AG04449 (cell line): ENCODE data around the gene KRTAP10-1.
"Not testable (repeated sequence)": the region's sequence is repeated elsewhere in the genome, so short reads cannot be mapped to it uniquely, and the experiment has no call there.

Experiments used
- CTCF ChIA-PET: fragments of 350-600 bp; formaldehyde crosslinking; extraction: SDS; loops from one replicate; lab custom pipeline; 2021; ENCODE audit warnings: antibody characterized with exemption; lab: Yijun Ruan, JAX
- POLR2A ChIA-PET: fragments of 400-600, 350-600 bp; formaldehyde crosslinking; extraction: SDS; loops from one replicate; lab custom pipeline; 2020; ENCODE audit warnings: antibody characterized with exemption, inconsistent platforms; lab: Yijun Ruan, JAX
- DNase-seq: peaks from one replicate; pipeline ENCODE4 v3.0.0-alpha.2; 2010; ENCODE audit warnings: low read depth, low spot score
- H3K4me3 ChIP-seq: 2 replicates; pipeline ENCODE4 v1.5.1; 2011; ENCODE audit warnings: low read depth, mild to moderate bottlenecking, control low read depth, low read length
- CTCF ChIP-seq: IDR thresholded peaks from one replicate; pipeline ENCODE4 v1.5.1; 2011; ENCODE audit warnings: mild to moderate bottlenecking, moderate library complexity, low read length, control low read depth, inconsistent platforms; ENCODE audit not compliant: insufficient read depth; ENCODE audit errors: missing control alignments

The KRTAP10-1 gene

GRCh38 chr21:44575307-44576024 is 35.5 kb upstream of the KRTAP10-1 start:
- CTCF ChIA-PET: no interaction called here
- no peak overlapping the region for H3K4me3 ChIP-seq
- POLR2A ChIA-PET: no interaction called here
- no peak for DNase-seq
- TF ChIP-seq CTCF: no peak

GRCh38 chr21:44574457-44575306 is 34.7 kb upstream of the KRTAP10-1 start:
- no peak for DNase-seq
- no peak for TF ChIP-seq CTCF
- CTCF ChIA-PET: no interaction called here

GRCh38 chr21:44573630-44574456 is 33.8 kb upstream of the KRTAP10-1 start, which contains the start of gene KRTAP10-4:
Gene KRTAP10-4, plus strand, starts transcription at chr21:44573729. Its CDS starts 30 bp downstream, at chr21:44573759.
- DNase-seq, CTCF ChIA-PET: not testable (repeated sequence)

More at GRCh38 chr21:44574457-44575306, 34.7 kb upstream of the KRTAP10-1 start:
- no peak overlapping the region for H3K4me3 ChIP-seq
- POLR2A ChIA-PET: no interaction called here

GRCh38 chr21:44572959-44573583 is 33.1 kb upstream of the KRTAP10-1 start:
- ChIA-PET POLR2A (interaction anchor here (0.7 kb wide), 1 partner anchor 19 kb away, joined by 3 read pairs; the partner anchor contains the start of gene KRTAP10-6), CTCF (no interaction called here)
- no peak for TF ChIP-seq CTCF
- no peak for DNase-seq
- H3K4me3 ChIP-seq: no peak overlapping the region

More at GRCh38 chr21:44573630-44574456, 33.8 kb upstream of the KRTAP10-1 start, which contains the start of gene KRTAP10-4:
- not testable (repeated sequence) for H3K4me3 ChIP-seq
- POLR2A ChIA-PET: interaction anchor here (0.7 kb wide), 1 partner anchor 19 kb away, joined by 3 read pairs; the partner anchor contains the start of gene KRTAP10-6

- ChIA-PET POLR2A (no interaction called here), CTCF (no interaction called here)
- H3K4me3 ChIP-seq: no peak overlapping the region
- no peak for DNase-seq
- no peak for TF ChIP-seq CTCF
Observed at GRCh38 chr21:44571844-44572782, 32.1 kb upstream of the KRTAP10-1 start.
